H1 (cell line): Measurements from ENCODE around the gene PRKD3. TPM values are rescaled to one million over a fixed set of nuclear protein-coding genes. Genes with fewer than 3 reads are reported as not detected.

Source experiments
- CTCF ChIA-PET: fragments of 300-600 bp; sonication (Branson Sonifier 250); formaldehyde crosslinking; loops from one replicate; lab custom pipeline; 2021; ENCODE audit not compliant: partially characterized antibody; lab: Charles Lee
- POLR2A ChIA-PET: fragments of 300-600 bp; sonication (Branson Sonifier 250); formaldehyde crosslinking; loops from one replicate; lab custom pipeline; 2021; ENCODE audit warnings: inconsistent platforms; ENCODE audit not compliant: partially characterized antibody; lab: Charles Lee
- DNase-seq, 2 experiments: peaks; one replicate each; pipeline versions ENCODE4 v3.0.0 to v3.0.0-alpha.2; 2010 to 2022; ENCODE audit warnings: low spot score in 2 of 2, low read depth in 1 of 2, mixed read lengths in 1 of 2
- FAIRE-seq: peaks from 2 replicates; lab custom pipeline; 2011; peaks lifted over from hg19 to GRCh38; lab: Jason Lieb, UNC
- H2AFZ ChIP-seq: 2 replicates; pipeline ENCODE4 v1.8.1; 2012; ENCODE audit warnings: low read length, inconsistent platforms
- H2AK5ac ChIP-seq: 2 replicates; pipeline ENCODE4 v1.6.1; 2013; ENCODE audit warnings: low read depth, low read length
- H2BK120ac ChIP-seq: replicated peaks from 2 replicates; pipeline ENCODE3; 2013; ENCODE audit warnings: low read depth, low read length, inconsistent platforms
- H2BK12ac ChIP-seq: 2 replicates; pipeline ENCODE4 v1.6.1; 2013; ENCODE audit warnings: low read depth, low read length
- H2BK15ac ChIP-seq: 2 replicates; pipeline ENCODE4 v1.6.1; 2013; ENCODE audit warnings: low read length
- H2BK20ac ChIP-seq: 2 replicates; pipeline ENCODE4 v1.6.1; 2013; ENCODE audit warnings: low read length
- H2BK5ac ChIP-seq: 2 replicates; pipeline ENCODE4 v1.6.1; 2013; ENCODE audit warnings: low read depth, low read length
- H3K14ac ChIP-seq: 2 replicates; pipeline ENCODE4 v1.6.1; 2013; ENCODE audit warnings: inconsistent platforms; ENCODE audit not compliant: insufficient read length
- H3K18ac ChIP-seq: 2 replicates; pipeline ENCODE4 v1.6.1; 2013; ENCODE audit warnings: low read length; ENCODE audit errors: extremely low read depth
- H3K23ac ChIP-seq: 2 replicates; pipeline ENCODE4 v1.6.1; 2013; ENCODE audit warnings: inconsistent platforms; ENCODE audit not compliant: insufficient read length
- H3K23me2 ChIP-seq: 2 replicates; pipeline ENCODE4 v1.6.1; 2013; ENCODE audit warnings: low read depth, low read length
- H3K27ac ChIP-seq: 2 replicates; pipeline ENCODE4 v1.6.1; 2011; ENCODE audit warnings: low read depth, low read length, inconsistent platforms
- H3K27me3 ChIP-seq, 4 experiments: replicated peaks in 1 of 4; 1 replicate in 1 of 4; 2 replicates in 3 of 4; pipeline versions ENCODE4 v1.6.1 to v1.8.1; 2011 to 2013; ENCODE audit warnings: low read length in 3 of 4, mild to moderate bottlenecking in 3 of 4, inconsistent platforms in 2 of 4, mixed read lengths in 2 of 4, moderate library complexity in 1 of 4; ENCODE audit not compliant: control insufficient read depth in 3 of 4, insufficient read depth in 3 of 4; ENCODE audit errors: extremely low read depth in 1 of 4
- H3K36me3 ChIP-seq, 4 experiments: 2 replicates each; pipeline versions ENCODE4 v1.6.1 to v1.8.1; 2011 to 2013; ENCODE audit warnings: mild to moderate bottlenecking in 4 of 4, low read length in 3 of 4, moderate library complexity in 2 of 4, control low read depth in 1 of 4, inconsistent platforms in 1 of 4; ENCODE audit not compliant: insufficient read depth in 4 of 4, control insufficient read depth in 2 of 4
- H3K4ac ChIP-seq: replicated peaks from 2 replicates; pipeline ENCODE3; 2013; ENCODE audit warnings: low read length, low read depth, mixed read lengths, inconsistent platforms; ENCODE audit not compliant: insufficient read length
- H3K4me1 ChIP-seq, 4 experiments: replicated peaks in 1 of 4; 1 replicate in 1 of 4; 2 replicates in 3 of 4; pipeline versions ENCODE4 v1.6.1 to v1.8.1; 2011 to 2013; ENCODE audit warnings: low read length in 3 of 4, inconsistent platforms in 2 of 4, mixed read lengths in 1 of 4; ENCODE audit not compliant: insufficient read depth in 4 of 4, control insufficient read depth in 3 of 4
- H3K4me2 ChIP-seq, 2 experiments: 2 replicates each; pipeline versions ENCODE4 v1.6.1 to v1.8.1; 2011 to 2013; ENCODE audit warnings: low read depth in 2 of 2, low read length in 2 of 2, control low read depth in 1 of 2, inconsistent platforms in 1 of 2, mild to moderate bottlenecking in 1 of 2; ENCODE audit not compliant: insufficient read depth in 1 of 2
- H3K4me3 ChIP-seq, 4 experiments: fragments of 200-600, 300-600 bp in 1 of 4; sonication (generic), shearing (Covaris generic), sonication (Bioruptor Twin) in 1 of 4; 2 replicates each; pipeline versions ENCODE4 v1.5.1 to v1.8.1; 2011 to 2016; ENCODE audit warnings: low read length in 4 of 4, low read depth in 3 of 4, control low read depth in 2 of 4, inconsistent platforms in 2 of 4, mild to moderate bottlenecking in 2 of 4, mixed read lengths in 1 of 4, moderate library complexity in 1 of 4; ENCODE audit not compliant: insufficient read depth in 2 of 4; ENCODE audit errors: extremely low read depth in 1 of 4
- H3K56ac ChIP-seq: replicated peaks from 2 replicates; pipeline ENCODE3; 2013; ENCODE audit warnings: low read depth, mild to moderate bottlenecking, mixed read lengths, low read length, inconsistent platforms; ENCODE audit not compliant: insufficient read length
- H3K79me1 ChIP-seq: 2 replicates; pipeline ENCODE4 v1.6.1; 2013; ENCODE audit warnings: low read depth, low read length, control low read depth
- H3K79me2 ChIP-seq, 2 experiments: 2 replicates each; pipeline versions ENCODE4 v1.6.1 to v1.8.1; 2012 to 2013; ENCODE audit warnings: low read length in 2 of 2, mild to moderate bottlenecking in 2 of 2, inconsistent platforms in 1 of 2; ENCODE audit not compliant: insufficient read depth in 2 of 2, control insufficient read depth in 1 of 2
- H3K9ac ChIP-seq, 4 experiments: replicated peaks in 1 of 4; 1 replicate in 1 of 4; 2 replicates in 3 of 4; pipeline versions ENCODE4 v1.6.1 to v1.8.1; 2011 to 2013; ENCODE audit warnings: low read depth in 3 of 4, low read length in 3 of 4, control low read depth in 2 of 4, mild to moderate bottlenecking in 2 of 4, moderate library complexity in 2 of 4, inconsistent platforms in 1 of 4; ENCODE audit errors: extremely low read depth in 1 of 4
- H3K9me3 ChIP-seq, 2 experiments: 2 replicates each; pipeline versions ENCODE4 v1.6.1 to v1.8.1; 2012 to 2013; ENCODE audit warnings: mild to moderate bottlenecking in 2 of 2, moderate library complexity in 2 of 2, control low read depth in 1 of 2, inconsistent platforms in 1 of 2, low read depth in 1 of 2, low read length in 1 of 2, mixed read lengths in 1 of 2; ENCODE audit not compliant: insufficient read depth in 2 of 2
- H4K20me1 ChIP-seq, 2 experiments: replicated peaks in 1 of 2; 2 replicates each; pipeline versions ENCODE3 to v1.8.1; 2011 to 2013; ENCODE audit warnings: inconsistent platforms in 2 of 2, low read length in 2 of 2, mild to moderate bottlenecking in 1 of 2; ENCODE audit not compliant: insufficient read depth in 2 of 2, control insufficient read depth in 1 of 2
- H4K5ac ChIP-seq: 2 replicates; pipeline ENCODE4 v1.6.1; 2013; ENCODE audit warnings: low read length, low read depth, mixed read lengths, inconsistent platforms; ENCODE audit not compliant: insufficient read length
- H4K8ac ChIP-seq: 2 replicates; pipeline ENCODE4 v1.8.0; 2013; ENCODE audit warnings: mild to moderate bottlenecking, moderate library complexity, low read length, inconsistent platforms; ENCODE audit not compliant: insufficient read depth; ENCODE audit errors: extremely low read depth
- H4K91ac ChIP-seq: replicated peaks from 2 replicates; pipeline ENCODE3; 2013; ENCODE audit warnings: low read length, mixed read lengths, inconsistent platforms; ENCODE audit not compliant: insufficient read length
- BCL11A ChIP-seq, 2 experiments: IDR thresholded peaks; one replicate each; pipeline ENCODE4 v1.6.1; 2011; ENCODE audit warnings: low read depth in 2 of 2, low read length in 2 of 2, mild to moderate bottlenecking in 2 of 2
- RNF2 ChIP-seq: fragments of 200-900, 300-1000 bp; sonication (generic); IDR thresholded peaks from 2 replicates; pipeline ENCODE4 v1.7.1; 2016; ENCODE audit warnings: borderline replicate concordance, low read depth, mild to moderate bottlenecking, antibody characterized with exemption, low read length; ENCODE audit not compliant: poor library complexity, severe bottlenecking; ENCODE audit errors: missing control alignments
- WGBS, 2 experiments: shearing (Covaris generic) in 1 of 2; methylation state at CpG; one replicate each; pipeline versions ENCODE4 v1.1.6 to v1.1.7; 2013 to 2015; ENCODE audit warnings: low lambda C conversion rate in 2 of 2, mixed read lengths in 2 of 2, inconsistent platforms in 1 of 2, low coverage in 1 of 2, missing lambda C conversion rate in 1 of 2; ENCODE audit not compliant: insufficient replicate concordance in 2 of 2, insufficient coverage in 1 of 2, insufficient read length in 1 of 2; ENCODE audit errors: extremely low coverage in 1 of 2, missing lambda C conversion rate in 1 of 2; 5-methylcytosine and 5-hydroxymethylcytosine counted together
- polyA plus RNA-seq, 7 experiments: library from polyadenylated mRNA; depleted of rRNA in 3 of 7; stranded (reverse) in 5 of 7; unstranded in 2 of 7; fragments of >200 nt in 5 of 7; fragments of 200-250 nt in 2 of 7; gene quantifications; 1 replicate in 5 of 7; 2 replicates in 1 of 7; 4 replicates in 1 of 7; pipeline versions ENCODE4 v1.2.1 to v1.2.3, GENCODE V29; 2011 to 2013; ENCODE audit warnings: missing spikeins in 2 of 7, mixed read lengths in 2 of 7
- total RNA-seq: library from RNA; stranded (reverse); fragmentation: NEBNext Ultra II Directional; extraction: Animal tissue kit (Norgen Biotek cat#: 25700); gene quantifications from 2 replicates; pipeline ENCODE4 v1.2.1, GENCODE V29; 2021
- TF ChIP-seq, protein P1 (sequence below): IDR thresholded peaks from 2 replicates; pipeline ENCODE4 v1.6.1; 2012; ENCODE audit warnings: inconsistent platforms

The PRKD3 gene
- total and polyA plus RNA-seq, 2 of the 8 experiments (the other 6 are each of a cell fraction or from before 2014, with no cell fraction given) = 12.0 to 63.3 TPM

DNA sequence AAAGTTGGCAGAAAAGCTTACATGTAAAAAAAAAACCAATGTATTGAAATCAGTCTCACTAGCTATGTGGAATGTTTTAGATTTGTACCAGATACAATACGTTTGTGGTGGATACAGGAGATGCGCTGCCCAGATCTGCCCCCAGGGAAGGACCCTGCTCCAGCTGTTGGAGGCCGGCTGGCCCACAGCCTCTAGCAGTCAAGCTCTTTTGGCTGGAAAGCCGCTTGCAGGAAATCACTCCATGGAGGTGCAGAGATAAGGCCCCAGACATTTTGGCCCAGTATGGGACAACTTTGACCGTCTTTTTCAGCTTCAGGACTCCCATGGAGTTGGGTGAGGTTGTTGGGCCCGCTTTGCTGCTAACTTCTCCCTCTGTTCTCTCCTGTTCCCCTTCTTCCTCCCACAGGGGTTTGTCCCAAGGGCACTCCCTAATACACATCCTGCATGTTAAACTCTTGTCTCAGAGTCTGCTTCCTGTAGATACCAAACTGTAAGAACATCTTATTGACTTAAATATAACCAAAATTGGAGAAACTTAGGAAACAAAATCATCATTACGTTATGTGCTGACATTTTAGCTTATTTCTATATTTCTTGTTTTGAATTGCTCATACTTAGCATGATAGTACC lies 18.1 kb upstream of the PRKD3 start:
- Histone ChIP-seq H3K36me3 (no peaks in the 10 kb centered on the region), H3K27ac (no peak overlapping the region), H4K5ac (no peak overlapping the region), H3K9ac (no peak overlapping the region), H2AK5ac (no peak overlapping the region), H3K23me2 (no peaks in the 10 kb centered on the region; the same call in 1 of the 2 replicates), H2AFZ (no peak overlapping the region), H3K79me2 (no peaks in the 10 kb centered on the region), H3K56ac (no peak overlapping the region), H3K4me2 (no peak overlapping the region), H2BK120ac (no peak overlapping the region), H3K18ac (no peak overlapping the region), H3K79me1 (no peaks in the 10 kb centered on the region), H3K4me3 (no peak overlapping the region), H2BK12ac (no peak overlapping the region), H4K91ac (no peak overlapping the region), H3K27me3 (peaks cover 0 to 11% (median 6%) of the 10 kb centered on the region in 4 experiments; a peak in 4 of 7 replicates), H4K20me1 (no peaks in the 10 kb centered on the region), H4K8ac (no peak overlapping the region), H3K23ac (no peak overlapping the region), H3K4me1 (peaks cover 0 to 4% (median 0%) of the 10 kb centered on the region in 4 experiments; a peak in 2 of 7 replicates), H2BK20ac (no peak overlapping the region), H2BK5ac (no peak overlapping the region), H3K9me3 (no peaks in the 10 kb centered on the region), H3K4ac (no peak overlapping the region), H2BK15ac (no peak overlapping the region), H3K14ac (no peak overlapping the region)
- CTCF ChIA-PET = interaction anchor here (0.6 to 1.8 kb wide), 11 partner anchors 12 to 534 kb away, joined by 3 to 9 read pairs (median 4); partner anchors contain the start of gene PRKD3
- FAIRE-seq (no peak), DNase-seq (no peak)
- WGBS, 2 experiments = 86% methylated on average over 7 of the region's 7 CpGs; no CpG with 5 or more reads in 1 of the 2 experiments
- POLR2A ChIA-PET = interaction anchor here (1.1 to 1.2 kb wide), 2 partner anchors 18 to 35 kb away, joined by 3 to 4 read pairs; no protein-coding TSS in a partner anchor
- TF ChIP-seq BCL11A (IDR thresholded peaks at IDR 0.05; ENCODE audit: low read depth in 2 of 2, low read length in 2 of 2) (no peak), RNF2 (no peak)
- TF ChIP-seq, protein P1, sequence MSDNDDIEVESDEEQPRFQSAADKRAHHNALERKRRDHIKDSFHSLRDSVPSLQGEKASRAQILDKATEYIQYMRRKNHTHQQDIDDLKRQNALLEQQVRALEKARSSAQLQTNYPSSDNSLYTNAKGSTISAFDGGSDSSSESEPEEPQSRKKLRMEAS = no peak
